Liver (tissue), 3 donors: Measurements from ENCODE around the gene GNG7.
"Not testable (repeated sequence)": the region's sequence is repeated elsewhere in the genome, so short reads cannot be mapped to it uniquely, and the experiment has no call there.

Experiments used
- CTCF ChIP-seq: fragments of 150-350 bp; IDR thresholded peaks from 2 replicates; pipeline ENCODE4 v1.5.1; 2017; ENCODE audit warnings: improper control_type of control experiment, low read depth, low read length; ENCODE audit not compliant: missing input control
- FOXA1 ChIP-seq: IDR thresholded peaks from 2 replicates; pipeline ENCODE4 v1.6.1; 2016; ENCODE audit warnings: antibody characterized with exemption
- HNF4G ChIP-seq: IDR thresholded peaks from 2 replicates; pipeline ENCODE4 v1.6.1; 2016; ENCODE audit warnings: antibody characterized with exemption
- REST ChIP-seq: IDR thresholded peaks from 2 replicates; pipeline ENCODE4 v1.6.1; 2016; ENCODE audit warnings: antibody characterized with exemption, mild to moderate bottlenecking
- RXRA ChIP-seq, 2 donors: IDR thresholded peaks; 2 replicates each; pipeline ENCODE4 v1.6.1; 2017 to 2018; ENCODE audit warnings: antibody characterized with exemption in 2 of 2, mild to moderate bottlenecking in 1 of 2
- donor health status: healthy.
- donor health status: healthy.

GRCh38 chr19:2605889-2606288, 96.6 kb downstream of the GNG7 start:
- TF ChIP-seq CTCF; FOXA1; REST; RXRA (IDR thresholded peaks at IDR 0.05); HNF4G: not testable (repeated sequence)
